Esophagus (tissue), 2 donors: ENCODE results near the gene NUP50. TPM values are rescaled to one million over a fixed set of nuclear protein-coding genes. Genes with fewer than 3 reads are reported as not detected.

ENCODE experiments used
- H3K27ac ChIP-seq, 2 donors: one replicate each; pipeline ENCODE4 v1.5.1; 2013; ENCODE audit warnings: low read depth in 2 of 2, mild to moderate bottlenecking in 2 of 2, inconsistent platforms in 1 of 2, low read length in 1 of 2, moderate library complexity in 1 of 2
- H3K27me3 ChIP-seq, 2 donors: one replicate each; pipeline ENCODE4 v1.6.1; 2013; ENCODE audit warnings: low read length in 2 of 2, control low read depth in 1 of 2, mild to moderate bottlenecking in 1 of 2; ENCODE audit not compliant: insufficient read depth in 2 of 2, control insufficient read depth in 1 of 2
- H3K36me3 ChIP-seq, 2 donors: one replicate each; pipeline ENCODE4 v1.6.1; 2013; ENCODE audit warnings: low read length in 1 of 2; ENCODE audit not compliant: control insufficient read depth in 2 of 2, insufficient read depth in 2 of 2
- H3K4me1 ChIP-seq, 2 donors: one replicate each; pipeline ENCODE4 v1.6.1; 2013; ENCODE audit warnings: low read length in 1 of 2; ENCODE audit not compliant: control insufficient read depth in 2 of 2, insufficient read depth in 2 of 2
- H3K4me3 ChIP-seq, 2 donors: one replicate each; pipeline ENCODE4 v1.5.1; 2013; ENCODE audit warnings: low read length in 2 of 2, mild to moderate bottlenecking in 2 of 2, low read depth in 1 of 2, moderate library complexity in 1 of 2
- H3K9me3 ChIP-seq, 2 donors: one replicate each; pipeline ENCODE4 v1.6.1; 2013; ENCODE audit warnings: mild to moderate bottlenecking in 2 of 2, low read depth in 1 of 2, low read length in 1 of 2, moderate library complexity in 1 of 2; ENCODE audit not compliant: control insufficient read depth in 2 of 2, insufficient read depth in 1 of 2
- WGBS, 2 donors: extraction: QIAGEN DNeasy Blood & Tissue Kit; methylation state at CpG; one replicate each; pipeline ENCODE4 v1.1.7; 2013; 5-methylcytosine and 5-hydroxymethylcytosine counted together
- polyA plus RNA-seq, 2 donors: library from polyadenylated mRNA; stranded (reverse); fragments of 200-250 nt; gene quantifications; one replicate each; pipeline ENCODE4 v1.2.3, GENCODE V29; 2013
- donor health status: healthy with polysubstance abuse.
- donor health status: Bipolar disorder and iron deficiency.

NUP50 gene
- polyA plus RNA-seq, 2 donors: 19.7 to 21.5 TPM

DNA sequence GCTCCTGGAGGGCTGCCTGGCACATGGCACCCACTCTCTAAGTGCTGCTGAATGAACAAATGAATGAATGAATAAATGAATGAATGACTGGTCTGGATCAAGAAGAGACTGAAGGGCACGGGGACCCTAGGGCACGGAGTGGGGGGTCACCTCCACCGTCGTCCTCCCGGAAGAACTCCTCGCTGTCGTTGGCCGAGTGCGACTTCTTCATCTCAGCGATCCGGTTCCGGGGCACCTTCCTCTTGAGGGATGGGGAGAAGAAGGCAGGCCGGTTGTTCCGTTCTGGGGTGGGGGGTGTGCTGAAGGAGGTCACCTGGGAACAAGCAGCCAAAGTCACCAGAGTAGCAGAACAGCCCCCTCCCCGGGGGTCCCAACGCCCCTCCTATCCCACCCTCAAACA lies 36.0 kb downstream of the NUP50 start:
- Histone ChIP-seq H3K27me3 (no peaks in the 10 kb centered on the region), H3K4me3 (no peak overlapping the region), H3K36me3 (peaks cover 9 to 66% of the 10 kb centered on the region in 2 donors), H3K9me3 (no peaks in the 10 kb centered on the region), H3K27ac (no peak overlapping the region), H3K4me1 (peaks cover 16 to 25% of the 10 kb centered on the region in 2 donors)
- 91 to 95% methylated on average over 16 of the region's 16 CpGs for WGBS, 2 donors

DNA sequence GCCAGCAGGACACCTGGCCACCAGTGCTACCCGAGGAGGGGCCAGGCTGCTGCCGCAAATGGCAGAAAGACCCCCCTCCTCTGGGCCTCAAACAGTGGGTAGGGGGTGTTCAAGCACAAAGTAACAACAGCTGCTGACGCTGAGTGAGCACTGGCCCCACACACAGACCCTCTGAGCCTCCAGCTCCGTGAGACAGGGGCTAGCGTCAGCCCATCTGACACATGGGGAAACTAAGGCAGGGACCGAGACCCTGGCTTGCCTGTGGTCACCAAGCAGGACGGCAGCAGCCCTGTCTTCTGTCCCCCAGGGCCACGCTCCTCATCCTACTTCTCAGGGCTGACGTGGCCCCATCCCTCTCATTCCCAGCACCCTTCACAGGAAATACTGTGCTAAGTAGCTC lies 36.5 kb downstream of the NUP50 start:
- Histone ChIP-seq H3K27ac (no peak overlapping the region), H3K36me3 (peaks cover 9 to 70% of the 10 kb centered on the region in 2 donors), H3K9me3 (no peaks in the 10 kb centered on the region), H3K27me3 (no peaks in the 10 kb centered on the region), H3K4me3 (no peak overlapping the region), H3K4me1 (peaks cover 16 to 25% of the 10 kb centered on the region in 2 donors)
- WGBS, 2 donors: 95 to 96% methylated on average over 7 to 9 of the region's 9 CpGs

DNA sequence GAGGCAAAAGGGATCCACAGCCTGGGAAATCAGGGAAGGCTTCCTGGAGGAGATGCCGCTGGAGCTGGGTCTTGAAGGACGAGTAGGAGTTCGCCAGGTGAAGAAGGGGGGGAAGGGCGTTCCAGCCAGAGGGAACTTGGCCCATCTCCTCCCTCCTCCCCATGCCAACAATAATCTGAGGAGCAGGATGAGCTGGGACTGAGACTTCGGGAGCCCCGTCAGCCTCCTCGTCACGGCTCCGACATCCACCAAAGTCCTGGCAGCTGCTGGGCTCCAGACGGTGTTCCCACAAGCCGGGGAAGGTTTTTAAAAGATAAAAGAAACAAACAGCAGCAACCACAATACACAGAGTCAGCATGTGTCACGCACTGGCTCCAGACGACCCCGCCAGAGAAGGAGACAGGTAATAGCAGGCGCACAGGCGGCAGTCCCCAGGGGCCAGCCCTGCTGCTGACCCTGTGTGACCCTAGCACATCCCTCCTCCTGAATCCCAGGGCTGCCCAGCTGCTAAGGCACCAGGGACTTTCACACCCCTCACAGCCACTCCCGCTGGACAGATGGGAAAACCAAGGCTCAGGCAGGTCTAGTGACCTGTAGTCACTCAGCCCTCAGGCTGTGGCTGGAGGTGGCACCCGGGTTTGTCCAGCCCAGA lies 37.3 kb downstream of the NUP50 start:
- peaks cover 9 to 70% of the 10 kb centered on the region in 2 donors for H3K36me3 ChIP-seq
- no peak overlapping the region for H3K4me3 ChIP-seq
- H3K9me3 ChIP-seq: no peaks in the 10 kb centered on the region
- H3K27me3 ChIP-seq: no peaks in the 10 kb centered on the region
- WGBS, 2 donors: 87 to 88% methylated on average over 18 of the region's 18 CpGs
- H3K27ac ChIP-seq: no peak overlapping the region
- peaks cover 16 to 25% of the 10 kb centered on the region in 2 donors for H3K4me1 ChIP-seq

GRCh38 chr22:45201678-45202332 lies 38.1 kb downstream of the NUP50 start:
- Histone ChIP-seq H3K27me3 (no peaks in the 10 kb centered on the region), H3K9me3 (no peaks in the 10 kb centered on the region), H3K4me3 (no peak overlapping the region), H3K4me1 (peaks cover 16 to 25% of the 10 kb centered on the region in 2 donors), H3K36me3 (peaks cover 9 to 62% of the 10 kb centered on the region in 2 donors), H3K27ac (peak overlapping the region in 1 of 2 donors; percentile 69)
- 33 to 38% methylated on average over 9 of the region's 9 CpGs for WGBS, 2 donors

GRCh38 chr22:45202333-45203149 lies 38.8 kb downstream of the NUP50 start:
- H3K27ac ChIP-seq: peak overlapping the region; percentile 21 to 69
- 89 to 90% methylated on average over 36 of the region's 36 CpGs for WGBS, 2 donors
- no peaks in the 10 kb centered on the region for H3K9me3 ChIP-seq
- H3K4me1 ChIP-seq: peaks cover 16 to 20% of the 10 kb centered on the region in 2 donors
- no peak overlapping the region for H3K4me3 ChIP-seq
- H3K36me3 ChIP-seq: peaks cover 9 to 56% of the 10 kb centered on the region in 2 donors
- no peaks in the 10 kb centered on the region for H3K27me3 ChIP-seq

DNA sequence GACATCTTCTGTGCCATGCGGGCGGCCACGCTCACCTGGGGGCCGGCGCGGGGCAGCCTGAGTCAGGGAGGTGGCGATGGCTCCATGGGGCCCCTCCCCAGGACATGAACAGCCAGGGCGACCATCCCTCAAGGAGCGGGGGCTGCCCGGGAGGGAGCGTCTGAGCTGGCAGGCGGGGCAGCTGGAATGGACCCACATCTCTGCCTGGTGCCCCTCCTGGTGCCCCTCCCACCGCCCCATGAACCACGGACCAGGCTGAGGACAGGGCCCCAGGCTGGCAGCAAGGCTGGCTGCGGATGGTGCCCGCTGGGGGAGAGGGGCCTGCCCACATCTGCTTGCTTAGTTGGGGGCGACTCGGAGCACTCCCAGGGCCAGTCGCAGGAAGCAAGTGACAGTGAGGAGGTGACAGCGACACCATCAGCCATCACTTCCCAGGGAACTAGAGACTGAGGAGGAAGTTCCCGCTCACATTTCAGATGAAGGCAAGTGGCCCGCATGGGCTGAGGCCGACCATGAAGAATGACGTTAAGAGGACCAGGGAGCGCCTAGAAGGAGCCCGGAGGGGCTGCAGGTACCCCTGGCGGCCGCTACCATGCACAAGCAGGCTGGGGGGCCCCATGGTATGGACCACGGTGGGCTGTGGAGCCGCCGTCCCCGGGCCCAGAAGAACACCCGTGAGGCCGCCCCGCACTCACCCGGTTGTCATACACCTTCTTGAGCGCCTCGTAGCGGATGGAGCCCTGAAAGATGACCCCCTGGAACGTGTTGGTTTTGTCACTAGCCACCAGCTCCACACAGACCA lies 39.6 kb downstream of the NUP50 start:
- H3K4me3 ChIP-seq: no peak overlapping the region
- peaks cover 13 to 14% of the 10 kb centered on the region in 2 donors for H3K4me1 ChIP-seq
- 93 to 94% methylated on average over 40 of the region's 40 CpGs for WGBS, 2 donors
- peaks cover 9 to 48% of the 10 kb centered on the region in 2 donors for H3K36me3 ChIP-seq
- H3K27me3 ChIP-seq: no peaks in the 10 kb centered on the region
- no peak overlapping the region for H3K27ac ChIP-seq
- H3K9me3 ChIP-seq: no peaks in the 10 kb centered on the region

GRCh38 chr22:45204241-45204640 lies 40.5 kb downstream of the NUP50 start:
- Histone ChIP-seq H3K27ac (no peak overlapping the region), H3K36me3 (peaks cover 5 to 43% of the 10 kb centered on the region in 2 donors)
- 89% methylated on average over 13 of the region's 13 CpGs for WGBS, 2 donors

DNA sequence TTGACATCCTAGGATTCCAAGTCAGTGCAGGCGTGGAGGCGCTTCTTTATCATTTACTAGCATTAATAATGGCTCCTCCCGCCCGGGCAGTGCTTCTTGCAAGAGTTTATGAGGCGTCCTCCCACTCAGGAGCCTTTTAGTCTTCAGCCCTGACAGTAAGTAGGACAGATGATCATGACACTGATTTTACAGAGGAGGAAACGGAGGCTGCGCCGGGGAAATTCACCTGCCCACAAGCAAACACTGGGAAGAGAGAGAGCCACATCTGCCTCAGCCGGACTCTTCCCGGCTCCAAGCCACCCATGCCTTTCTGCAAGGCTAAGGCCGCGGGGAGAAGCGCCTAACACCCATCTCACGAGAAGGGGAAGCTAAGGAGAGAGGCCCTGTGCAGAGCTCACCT lies 41.1 kb downstream of the NUP50 start:
- Histone ChIP-seq H3K27me3 (no peaks in the 10 kb centered on the region), H3K36me3 (peaks cover 5 to 37% of the 10 kb centered on the region in 2 donors), H3K4me3 (no peak overlapping the region), H3K4me1 (peaks cover 15 to 17% of the 10 kb centered on the region in 2 donors), H3K27ac (no peak overlapping the region), H3K9me3 (no peaks in the 10 kb centered on the region)
- WGBS, 2 donors: 90 to 92% methylated on average over 14 of the region's 14 CpGs

More at GRCh38 chr22:45204241-45204640, 40.5 kb downstream of the NUP50 start:
- H3K27me3 ChIP-seq: no peaks in the 10 kb centered on the region
- peaks cover 15 to 19% of the 10 kb centered on the region in 2 donors for H3K4me1 ChIP-seq
- H3K4me3 ChIP-seq: no peak overlapping the region
- no peaks in the 10 kb centered on the region for H3K9me3 ChIP-seq
